Heart left ventricle (tissue), 13 donors: ENCODE measurements around the gene SPTBN1.

Experiments used
- CTCF ChIP-seq, 12 donors: fragments of 200-600 bp; sonication (generic) in 4 of 12; IDR thresholded peaks; one replicate each; pipeline versions ENCODE4 v1.5.0 to v1.8.0; 2018 to 2022; ENCODE audit warnings: antibody characterized with exemption in 12 of 12, mild to moderate bottlenecking in 5 of 12
- POLR2A ChIP-seq, 2 donors: fragments of 450-650 bp; IDR thresholded peaks; one replicate each; pipeline ENCODE4 v1.6.1; 2017; ENCODE audit warnings: antibody characterized with exemption in 2 of 2, mild to moderate bottlenecking in 2 of 2, moderate library complexity in 2 of 2
- donor health status: ischemic (EF 13 %, LVEDD 7.1; RV severe dilation, severe dysfunction).
- donor health status: DM: no; HTN: yes; CAD: no.
- donor health status: DM: no; HTN: no; CAD: no.
- donor health status: ischemic (EF 25% LVEDD 6.9; RV normal size, moderate dysfunction).
- donor health status: ischemic (EF 25% LVEDD 5.7; RV mildly dilated, moderate dysfunction).
- donor health status: ischemic (EF 35%, LVEDD 5.7; RV mildly dilated, moderate dysfunction).
- donor health status: nonischemic (EF 11% LVEDD 7.7; RV severe dilation, severe dysfunction).
- donor health status: DM: yes; HTN: yes; CAD: no.
- donor health status: PGD.
- donor health status: ischemic (EF 29% LVEDD 5.4; RV normal size, mild dysfunction).
- donor health status: nonischemic (EF 23%, LVEDD 6.1; RV moderate dilation, normal function).

GRCh38 chr2:54502731-54503130 lies 46.6 kb downstream of the SPTBN1 start:
- TF ChIP-seq CTCF (IDR thresholded peaks at IDR 0.05) (no peak), POLR2A (IDR thresholded peaks at IDR 0.05) (no peak)
